ENCODE data around the gene APAF1.

APAF1 gene

GRCh38 chr12:98671459-98671858, 26.4 kb downstream of the APAF1 start:
- 92% methylated on average over 7 of the region's 7 CpGs for WGBS
- Histone ChIP-seq H3K4me3 (ENCODE audit: low read length) (no peak overlapping the region), H3K27ac (ENCODE audit: low read depth, low read length) (no peak overlapping the region), H3K36me3 (ENCODE audit: insufficient read depth, low read length) (peaks cover 55% of the 10 kb centered on the region), H3K9me3 (ENCODE audit: insufficient read depth, low read depth, low read length) (no peaks in the 10 kb centered on the region), H3K4me1 (ENCODE audit: insufficient read depth, low read length) (no peaks in the 10 kb centered on the region), H3K27me3 (ENCODE audit: insufficient read depth, low read length) (no peaks in the 10 kb centered on the region), H3K9ac (ENCODE audit: low read depth, low read length) (no peak overlapping the region)

- Histone ChIP-seq H3K36me3 (ENCODE audit: insufficient read depth, low read length) (peaks cover 46% of the 10 kb centered on the region), H3K27me3 (ENCODE audit: insufficient read depth, low read length) (no peaks in the 10 kb centered on the region)
These were observed 29.8 kb downstream of the APAF1 start for GRCh38 chr12:98674841-98675240.

GRCh38 chr12:98678236-98678945, 33.3 kb downstream of the APAF1 start:
- peaks cover 61% of the 10 kb centered on the region for H3K36me3 ChIP-seq (ENCODE audit: insufficient read depth, low read length)
- no peak overlapping the region for H3K4me3 ChIP-seq (ENCODE audit: low read length)
- no peak overlapping the region for H3K9ac ChIP-seq (ENCODE audit: low read depth, low read length)
- no peaks in the 10 kb centered on the region for H3K9me3 ChIP-seq (ENCODE audit: insufficient read depth, low read depth, low read length)
- no peak overlapping the region for H3K27ac ChIP-seq (ENCODE audit: low read depth, low read length)
- no peaks in the 10 kb centered on the region for H3K4me1 ChIP-seq (ENCODE audit: insufficient read depth, low read length)
- 90% methylated on average over 15 of the region's 15 CpGs for WGBS
- no peaks in the 10 kb centered on the region for H3K27me3 ChIP-seq (ENCODE audit: insufficient read depth, low read length)

More at GRCh38 chr12:98674841-98675240, 29.8 kb downstream of the APAF1 start:
- Histone ChIP-seq H3K4me3 (ENCODE audit: low read length) (no peak overlapping the region), H3K9ac (ENCODE audit: low read depth, low read length) (no peak overlapping the region), H3K4me1 (ENCODE audit: insufficient read depth, low read length) (no peaks in the 10 kb centered on the region), H3K27ac (ENCODE audit: low read depth, low read length) (no peak overlapping the region), H3K9me3 (ENCODE audit: insufficient read depth, low read depth, low read length) (no peaks in the 10 kb centered on the region)

- Histone ChIP-seq H3K27me3 (ENCODE audit: insufficient read depth, low read length) (no peaks in the 10 kb centered on the region), H3K36me3 (ENCODE audit: insufficient read depth, low read length) (peaks cover 65% of the 10 kb centered on the region)
- WGBS = 97% methylated on average over 7 of the region's 7 CpGs
These were observed 34.0 kb downstream of the APAF1 start for GRCh38 chr12:98678946-98679610.

GRCh38 chr12:98679611-98680005, 34.5 kb downstream of the APAF1 start:
- Histone ChIP-seq H3K4me3 (ENCODE audit: low read length) (no peak overlapping the region), H3K27ac (ENCODE audit: low read depth, low read length) (no peak overlapping the region), H3K9ac (ENCODE audit: low read depth, low read length) (no peak overlapping the region), H3K9me3 (ENCODE audit: insufficient read depth, low read depth, low read length) (no peaks in the 10 kb centered on the region), H3K27me3 (ENCODE audit: insufficient read depth, low read length) (no peaks in the 10 kb centered on the region), H3K4me1 (ENCODE audit: insufficient read depth, low read length) (no peaks in the 10 kb centered on the region), H3K36me3 (ENCODE audit: insufficient read depth, low read length) (peaks cover 62% of the 10 kb centered on the region)
- whole genome bisulfite sequencing = 95% methylated on average over 15 of the region's 15 CpGs

More at GRCh38 chr12:98678946-98679610, 34.0 kb downstream of the APAF1 start:
- H3K27ac ChIP-seq (ENCODE audit: low read depth, low read length) = no peak overlapping the region
- H3K9ac ChIP-seq (ENCODE audit: low read depth, low read length) = no peak overlapping the region
- H3K4me3 ChIP-seq (ENCODE audit: low read length) = no peak overlapping the region
- no peaks in the 10 kb centered on the region for H3K9me3 ChIP-seq (ENCODE audit: insufficient read depth, low read depth, low read length)
- H3K4me1 ChIP-seq (ENCODE audit: insufficient read depth, low read length) = no peaks in the 10 kb centered on the region

- Histone ChIP-seq H3K9me3 (ENCODE audit: insufficient read depth, low read depth, low read length) (no peaks in the 10 kb centered on the region), H3K4me1 (ENCODE audit: insufficient read depth, low read length) (no peaks in the 10 kb centered on the region), H3K27me3 (ENCODE audit: insufficient read depth, low read length) (no peaks in the 10 kb centered on the region), H3K36me3 (ENCODE audit: insufficient read depth, low read length) (peaks cover 65% of the 10 kb centered on the region), H3K4me3 (ENCODE audit: low read length) (no peak overlapping the region), H3K9ac (ENCODE audit: low read depth, low read length) (no peak overlapping the region), H3K27ac (ENCODE audit: low read depth, low read length) (no peak overlapping the region)
- WGBS = no CpG with 5 or more reads among the region's 2 CpGs
These were observed 39.1 kb downstream of the APAF1 start for GRCh38 chr12:98684199-98684598.

GRCh38 chr12:98686603-98687002, 41.5 kb downstream of the APAF1 start:
- H3K9ac ChIP-seq (ENCODE audit: low read depth, low read length) = no peak overlapping the region
- H3K36me3 ChIP-seq (ENCODE audit: insufficient read depth, low read length) = peaks cover 50% of the 10 kb centered on the region
- H3K9me3 ChIP-seq (ENCODE audit: insufficient read depth, low read depth, low read length) = no peaks in the 10 kb centered on the region
- H3K27ac ChIP-seq (ENCODE audit: low read depth, low read length) = no peak overlapping the region
- WGBS = 100% methylated on average over 1 of the region's 2 CpGs
- H3K27me3 ChIP-seq (ENCODE audit: insufficient read depth, low read length) = no peaks in the 10 kb centered on the region
- H3K4me1 ChIP-seq (ENCODE audit: insufficient read depth, low read length) = no peaks in the 10 kb centered on the region
- H3K4me3 ChIP-seq (ENCODE audit: low read length) = no peak overlapping the region

- H3K4me1 ChIP-seq (ENCODE audit: insufficient read depth, low read length) = peaks cover 9% of the 10 kb centered on the region
- H3K9ac ChIP-seq (ENCODE audit: low read depth, low read length) = no peak overlapping the region
- peaks cover 23% of the 10 kb centered on the region for H3K36me3 ChIP-seq (ENCODE audit: insufficient read depth, low read length)
- H3K27ac ChIP-seq (ENCODE audit: low read depth, low read length) = no peak overlapping the region
- H3K9me3 ChIP-seq (ENCODE audit: insufficient read depth, low read depth, low read length) = no peaks in the 10 kb centered on the region
- H3K27me3 ChIP-seq (ENCODE audit: insufficient read depth, low read length) = no peaks in the 10 kb centered on the region
- H3K4me3 ChIP-seq (ENCODE audit: low read length) = no peak overlapping the region
These were observed 46.3 kb downstream of the APAF1 start for GRCh38 chr12:98691351-98691750.

GRCh38 chr12:98696036-98696646, 51.1 kb downstream of the APAF1 start:
- Histone ChIP-seq H3K9me3 (ENCODE audit: insufficient read depth, low read depth, low read length) (no peaks in the 10 kb centered on the region), H3K9ac (ENCODE audit: low read depth, low read length) (no peak overlapping the region), H3K27ac (ENCODE audit: low read depth, low read length) (0 out of 2 replicates have a peak overlapping the region, but pooled peaks have one; percentile 8), H3K36me3 (ENCODE audit: insufficient read depth, low read length) (peaks cover 19% of the 10 kb centered on the region), H3K27me3 (ENCODE audit: insufficient read depth, low read length) (no peaks in the 10 kb centered on the region), H3K4me1 (ENCODE audit: insufficient read depth, low read length) (peaks cover 15% of the 10 kb centered on the region), H3K4me3 (ENCODE audit: low read length) (0 out of 2 replicates have a peak overlapping the region, but pooled peaks have one; percentile 0)
- 25% methylated on average over 7 of the region's 8 CpGs for WGBS

GRCh38 chr12:98697209-98697608, 52.1 kb downstream of the APAF1 start:
- H3K27me3 ChIP-seq (ENCODE audit: insufficient read depth, low read length) = no peaks in the 10 kb centered on the region
- H3K4me1 ChIP-seq (ENCODE audit: insufficient read depth, low read length) = peaks cover 15% of the 10 kb centered on the region
- H3K36me3 ChIP-seq (ENCODE audit: insufficient read depth, low read length) = peaks cover 16% of the 10 kb centered on the region; the same call in 1 of the 2 replicates
- H3K4me3 ChIP-seq (ENCODE audit: low read length) = no peak overlapping the region
- H3K9me3 ChIP-seq (ENCODE audit: insufficient read depth, low read depth, low read length) = no peaks in the 10 kb centered on the region
- no peak overlapping the region for H3K9ac ChIP-seq (ENCODE audit: low read depth, low read length)
- 97% methylated on average over 2 of the region's 2 CpGs for WGBS
- H3K27ac ChIP-seq (ENCODE audit: low read depth, low read length) = no peak overlapping the region
